ENCODE measurements around the gene RXRA. TPM values are rescaled to one million over a fixed set of nuclear protein-coding genes. Genes with fewer than 3 reads are reported as not detected.

Gene RXRA
- total and polyA plus RNA-seq, 7 donors = 37.7 to 192 (median 139) TPM

DNA sequence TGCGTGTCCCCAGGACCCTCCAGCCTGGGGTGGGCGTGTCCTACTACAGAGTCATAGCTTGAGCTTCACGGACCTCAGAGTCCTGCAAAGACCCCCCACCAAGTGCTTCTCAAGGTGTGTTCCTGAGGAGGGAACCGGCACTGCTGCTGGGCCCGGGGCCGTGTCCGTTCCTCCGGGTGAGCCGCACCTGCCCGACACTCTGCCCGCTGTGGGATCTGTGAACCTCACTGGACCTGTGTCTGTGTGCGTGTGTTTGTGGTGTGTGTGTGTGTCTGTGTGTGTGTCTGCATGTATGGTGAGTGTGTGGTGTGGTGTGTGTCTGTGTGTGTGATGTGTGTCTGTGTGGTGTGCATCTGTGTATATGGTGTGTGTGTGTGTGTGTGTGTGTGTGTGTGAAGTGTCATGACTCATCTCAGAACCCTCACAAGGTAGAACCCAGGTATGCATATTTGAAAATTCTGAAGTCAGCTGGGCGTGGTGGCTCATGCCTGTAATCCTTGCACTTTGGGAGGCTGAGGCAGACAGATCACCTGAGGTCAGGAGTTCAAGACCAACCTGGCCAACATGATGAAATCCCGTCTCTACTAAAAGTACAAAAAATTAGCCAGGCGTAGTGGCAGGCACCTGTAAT is 40.9 kb upstream of the RXRA start:
- Histone ChIP-seq H3K4me3 (no peak overlapping the region), H3K27me3 (ENCODE audit: insufficient read depth in 3 of 3, low read length in 2 of 3) (no peaks in the 10 kb centered on the region), H3K9me3 (no peaks in the 10 kb centered on the region), H3K36me3 (ENCODE audit: insufficient read depth in 1 of 2, low read depth in 1 of 2) (no peaks in the 10 kb centered on the region), H3K27ac (no peak overlapping the region), H3K4me1 (peaks cover 22% of the 10 kb centered on the region)
- 92 to 98% (median 93%) methylated on average over 15 of the region's 15 CpGs for WGBS, 3 donors
- DNase-seq = no peak
- no peak for ATAC-seq
- TF ChIP-seq, protein P1, sequence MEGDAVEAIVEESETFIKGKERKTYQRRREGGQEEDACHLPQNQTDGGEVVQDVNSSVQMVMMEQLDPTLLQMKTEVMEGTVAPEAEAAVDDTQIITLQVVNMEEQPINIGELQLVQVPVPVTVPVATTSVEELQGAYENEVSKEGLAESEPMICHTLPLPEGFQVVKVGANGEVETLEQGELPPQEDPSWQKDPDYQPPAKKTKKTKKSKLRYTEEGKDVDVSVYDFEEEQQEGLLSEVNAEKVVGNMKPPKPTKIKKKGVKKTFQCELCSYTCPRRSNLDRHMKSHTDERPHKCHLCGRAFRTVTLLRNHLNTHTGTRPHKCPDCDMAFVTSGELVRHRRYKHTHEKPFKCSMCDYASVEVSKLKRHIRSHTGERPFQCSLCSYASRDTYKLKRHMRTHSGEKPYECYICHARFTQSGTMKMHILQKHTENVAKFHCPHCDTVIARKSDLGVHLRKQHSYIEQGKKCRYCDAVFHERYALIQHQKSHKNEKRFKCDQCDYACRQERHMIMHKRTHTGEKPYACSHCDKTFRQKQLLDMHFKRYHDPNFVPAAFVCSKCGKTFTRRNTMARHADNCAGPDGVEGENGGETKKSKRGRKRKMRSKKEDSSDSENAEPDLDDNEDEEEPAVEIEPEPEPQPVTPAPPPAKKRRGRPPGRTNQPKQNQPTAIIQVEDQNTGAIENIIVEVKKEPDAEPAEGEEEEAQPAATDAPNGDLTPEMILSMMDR (IDR thresholded peaks at IDR 0.05) = no peak
- intact Hi-C loops (cut with DNase I) = no loop called here

DNA sequence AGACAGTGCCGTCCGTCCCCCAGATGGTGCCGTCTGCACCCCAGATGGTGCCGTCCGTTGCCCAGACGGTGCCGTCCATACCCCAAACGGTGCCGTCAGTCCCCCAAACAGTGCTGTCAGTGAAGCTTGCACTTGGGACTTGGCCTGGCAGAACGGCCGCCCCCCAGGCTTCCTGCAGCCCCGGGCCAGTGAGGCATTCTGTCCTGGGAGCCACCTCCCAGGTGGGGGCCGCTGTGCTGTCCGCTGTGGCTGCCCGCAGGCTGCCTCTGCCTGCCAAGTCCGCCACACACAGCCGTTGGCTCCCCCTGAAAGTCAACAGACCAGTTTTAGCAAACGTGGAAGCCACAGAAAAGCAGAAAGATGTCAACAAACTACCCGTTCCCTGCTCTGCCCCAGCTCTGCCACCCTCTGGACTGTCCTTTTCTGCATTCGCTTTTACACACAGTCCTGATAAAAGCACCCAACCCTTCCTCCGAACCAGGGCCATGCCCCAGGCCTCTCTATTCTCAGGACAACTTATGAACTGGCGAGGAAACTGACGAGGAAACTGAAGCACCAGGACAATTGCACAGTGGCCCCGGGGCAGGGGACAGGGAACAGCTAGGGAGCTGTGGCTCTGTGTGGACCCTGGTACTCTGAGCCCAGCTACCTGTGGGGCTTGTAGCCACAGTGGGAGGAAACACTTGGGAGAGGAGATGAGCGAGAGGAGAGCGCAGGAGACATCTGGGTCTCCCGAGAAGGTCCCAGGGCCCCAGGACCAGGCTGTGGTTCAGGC is 39.6 kb upstream of the RXRA start:
- Histone ChIP-seq H3K9me3 (no peaks in the 10 kb centered on the region), H3K4me1 (peaks cover 28% of the 10 kb centered on the region), H3K36me3 (ENCODE audit: insufficient read depth in 1 of 2, low read depth in 1 of 2) (no peaks in the 10 kb centered on the region), H3K27me3 (ENCODE audit: insufficient read depth in 3 of 3, low read length in 2 of 3) (no peaks in the 10 kb centered on the region), H3K27ac (no peak overlapping the region), H3K4me3 (no peak overlapping the region)
- DNase-seq = peak; percentile 9 to 27
- ATAC-seq = no peak
- intact Hi-C loops (cut with DNase I) = no loop called here
- 56 to 70% (median 59%) methylated on average over 27 of the region's 27 CpGs for WGBS, 3 donors
- TF ChIP-seq, protein P1 (IDR thresholded peaks at IDR 0.05) = no peak

DNA sequence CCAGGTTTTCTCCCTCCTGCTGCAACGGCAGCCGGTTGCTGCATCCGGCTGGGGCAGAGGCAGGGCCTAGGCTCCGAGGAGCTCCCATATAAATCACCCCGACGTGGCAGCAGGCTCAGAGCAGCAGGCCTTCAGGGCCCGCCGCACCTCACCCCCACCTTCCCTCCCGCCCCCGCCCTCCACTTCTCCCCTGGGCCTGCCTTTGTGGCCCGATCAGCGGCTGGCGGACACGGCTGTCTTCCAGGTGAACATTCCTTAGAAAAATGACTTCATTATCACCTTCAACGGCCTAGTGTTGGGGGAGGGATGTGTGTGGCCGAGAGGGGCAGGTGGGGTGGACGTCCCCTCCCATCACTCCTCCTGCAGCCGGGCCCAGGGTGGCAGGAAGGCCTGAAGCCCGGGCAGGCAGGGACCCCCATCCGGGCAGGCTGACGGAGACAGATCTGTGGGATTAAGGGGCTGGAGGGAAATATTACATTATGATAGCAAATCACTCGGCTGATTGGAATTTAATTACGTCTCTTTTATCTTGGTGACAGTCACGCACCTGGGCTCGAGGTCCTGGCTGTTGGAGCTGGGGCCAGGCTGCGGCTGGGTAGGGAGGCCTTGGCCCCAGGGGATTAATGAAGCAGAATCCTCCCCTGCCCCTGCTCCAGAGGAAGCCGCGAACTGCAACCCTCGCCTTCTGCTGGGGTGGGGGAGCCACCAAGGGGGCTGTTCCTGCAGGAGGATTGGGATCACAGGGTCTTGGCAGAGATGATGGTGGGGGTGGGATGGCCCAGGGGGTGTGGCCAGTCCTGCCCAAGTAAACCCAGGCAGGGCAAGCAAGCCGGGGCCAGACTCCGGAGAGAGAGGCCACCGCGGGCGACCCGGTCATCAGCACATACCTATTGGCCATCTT is 38.4 kb upstream of the RXRA start:
- H3K4me1 ChIP-seq = peaks cover 27% of the 10 kb centered on the region
- TF ChIP-seq, protein P1 (IDR thresholded peaks at IDR 0.05) = no peak
- intact Hi-C loops (cut with DNase I) = no loop called here
- no peaks in the 10 kb centered on the region for H3K36me3 ChIP-seq (ENCODE audit: insufficient read depth in 1 of 2, low read depth in 1 of 2)
- WGBS, 3 donors = 82 to 88% (median 83%) methylated on average over 31 to 35 of the region's 35 CpGs
- no peaks in the 10 kb centered on the region for H3K9me3 ChIP-seq
- ATAC-seq (no peak), DNase-seq (peak; percentile 6 to 36)
- no peak overlapping the region for H3K4me3 ChIP-seq
- no peaks in the 10 kb centered on the region for H3K27me3 ChIP-seq (ENCODE audit: insufficient read depth in 3 of 3, low read length in 2 of 3)
- no peak overlapping the region for H3K27ac ChIP-seq

DNA sequence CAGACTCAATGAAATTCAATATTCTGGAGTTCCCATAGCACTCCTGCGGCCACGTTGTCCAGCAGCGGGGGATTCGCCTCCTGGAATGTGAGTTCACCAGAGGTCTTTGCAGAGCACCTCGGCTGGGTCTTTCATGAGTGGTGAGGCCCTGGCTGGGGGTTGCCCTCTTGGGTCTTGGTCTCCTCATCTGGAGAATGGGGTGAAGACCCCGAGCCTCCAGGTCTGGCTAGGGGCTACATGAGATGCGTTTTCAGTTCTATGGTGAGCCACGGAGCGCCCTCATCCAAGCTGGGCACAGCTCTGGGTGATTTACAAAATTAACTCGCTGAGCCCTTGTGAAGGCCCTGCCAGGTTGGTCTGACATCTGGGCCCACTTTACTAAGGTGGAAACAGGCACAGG is 37.5 kb upstream of the RXRA start:
- Histone ChIP-seq H3K9me3 (no peaks in the 10 kb centered on the region), H3K36me3 (ENCODE audit: insufficient read depth in 1 of 2, low read depth in 1 of 2) (no peaks in the 10 kb centered on the region), H3K27me3 (ENCODE audit: insufficient read depth in 3 of 3, low read length in 2 of 3) (no peaks in the 10 kb centered on the region), H3K4me3 (no peak overlapping the region), H3K4me1 (peaks cover 18% of the 10 kb centered on the region), H3K27ac (no peak overlapping the region)
- TF ChIP-seq, protein P1 (IDR thresholded peaks at IDR 0.05) = no peak
- ATAC-seq (no peak), DNase-seq (peak in 1 of 2 donors; percentile 35)
- WGBS, 3 donors = 90 to 94% (median 92%) methylated on average over 10 of the region's 10 CpGs
- intact Hi-C loops (cut with DNase I) = no loop called here

Data from psoas muscle (tissue), 8 donors.